Breast epithelium (tissue), 3 donors: ENCODE measurements around the gene CDKN1A.

Experiments used
- POLR2A ChIP-seq: fragments of 450-650 bp; IDR thresholded peaks from one replicate; pipeline ENCODE4 v1.6.1; 2016; ENCODE audit warnings: antibody characterized with exemption, mild to moderate bottlenecking, moderate library complexity
- TF ChIP-seq, protein P1 (sequence below), 3 donors: fragments of 450-650 bp; IDR thresholded peaks; one replicate each; pipeline ENCODE4 v1.5.1; 2016 to 2017; ENCODE audit warnings: antibody characterized with exemption in 3 of 3, mild to moderate bottlenecking in 3 of 3, moderate library complexity in 3 of 3

DNA sequence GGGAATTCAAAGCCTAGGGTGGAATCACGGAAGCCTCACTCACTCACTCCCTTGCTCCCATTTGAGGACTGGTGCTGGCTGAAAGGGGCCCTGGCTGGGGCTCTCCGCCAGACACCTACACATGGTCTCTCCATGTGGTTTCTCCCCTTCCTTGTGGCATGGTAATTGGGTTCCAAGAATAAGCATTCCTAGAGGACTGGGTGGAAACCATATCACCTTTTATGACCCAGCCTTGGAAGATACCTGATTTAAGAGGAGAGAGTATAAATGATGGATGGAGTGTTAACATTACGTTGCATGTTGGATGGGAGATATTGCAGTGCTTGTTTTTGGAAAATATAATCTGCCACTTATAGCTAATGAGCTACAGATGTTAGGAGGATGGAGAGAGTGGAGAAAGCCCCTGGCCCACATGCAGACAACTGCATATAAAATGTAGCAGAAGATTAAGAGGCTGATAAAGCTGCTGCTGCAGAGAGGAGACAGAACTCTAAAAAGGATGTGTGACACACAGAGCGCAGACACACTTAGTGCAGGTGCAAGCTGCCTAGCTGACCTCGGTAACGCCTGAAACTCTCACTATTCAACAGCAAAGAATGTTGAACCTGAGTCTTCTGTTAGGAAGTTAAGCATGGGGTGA lies 23.3 kb upstream of the CDKN1A start:
- TF ChIP-seq, protein P1, sequence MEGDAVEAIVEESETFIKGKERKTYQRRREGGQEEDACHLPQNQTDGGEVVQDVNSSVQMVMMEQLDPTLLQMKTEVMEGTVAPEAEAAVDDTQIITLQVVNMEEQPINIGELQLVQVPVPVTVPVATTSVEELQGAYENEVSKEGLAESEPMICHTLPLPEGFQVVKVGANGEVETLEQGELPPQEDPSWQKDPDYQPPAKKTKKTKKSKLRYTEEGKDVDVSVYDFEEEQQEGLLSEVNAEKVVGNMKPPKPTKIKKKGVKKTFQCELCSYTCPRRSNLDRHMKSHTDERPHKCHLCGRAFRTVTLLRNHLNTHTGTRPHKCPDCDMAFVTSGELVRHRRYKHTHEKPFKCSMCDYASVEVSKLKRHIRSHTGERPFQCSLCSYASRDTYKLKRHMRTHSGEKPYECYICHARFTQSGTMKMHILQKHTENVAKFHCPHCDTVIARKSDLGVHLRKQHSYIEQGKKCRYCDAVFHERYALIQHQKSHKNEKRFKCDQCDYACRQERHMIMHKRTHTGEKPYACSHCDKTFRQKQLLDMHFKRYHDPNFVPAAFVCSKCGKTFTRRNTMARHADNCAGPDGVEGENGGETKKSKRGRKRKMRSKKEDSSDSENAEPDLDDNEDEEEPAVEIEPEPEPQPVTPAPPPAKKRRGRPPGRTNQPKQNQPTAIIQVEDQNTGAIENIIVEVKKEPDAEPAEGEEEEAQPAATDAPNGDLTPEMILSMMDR (IDR thresholded peaks at IDR 0.05), result no peak
- TF ChIP-seq POLR2A, result no peak
